Measurements from ENCODE around the gene EPS8L3. TPM values are rescaled to one million over a fixed set of nuclear protein-coding genes. Genes with fewer than 3 reads are reported as not detected.

The EPS8L3 gene
- total RNA-seq, 1 donor, result not detected

DNA sequence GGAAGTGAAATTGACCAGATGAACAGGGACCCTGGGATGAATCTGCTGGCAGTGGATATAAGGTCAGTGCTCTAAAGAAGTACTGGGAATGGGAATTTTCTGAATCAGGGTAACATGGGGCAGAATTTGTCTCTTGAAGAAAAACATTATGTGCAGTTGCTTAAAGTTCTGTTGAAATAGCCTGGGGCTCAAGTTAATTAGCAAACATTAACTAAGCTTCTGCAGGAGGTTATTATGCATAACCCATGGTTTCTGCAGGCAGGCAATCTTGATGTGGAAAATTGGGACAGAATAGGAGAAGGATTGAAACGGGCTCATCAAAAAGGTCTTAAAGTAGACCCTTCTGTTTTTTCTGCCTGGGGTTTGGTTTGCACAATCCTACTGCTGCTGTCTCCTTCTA, 37.7 kb downstream of the EPS8L3 start:
- no peak overlapping the region for H2AFZ ChIP-seq (ENCODE audit: low read length)
- no peak overlapping the region for H3K4me3 ChIP-seq (ENCODE audit: insufficient read depth, low read length)
- peaks cover 2% of the 10 kb centered on the region for H3K9me3 ChIP-seq (ENCODE audit: low read depth, low read length)
- no peak for DNase-seq (ENCODE audit: insufficient read length, low spot score, missing footprints)
- no peaks in the 10 kb centered on the region for H3K27me3 ChIP-seq (ENCODE audit: insufficient read depth, low read length)
- no peaks in the 10 kb centered on the region for H4K20me1 ChIP-seq (ENCODE audit: insufficient read depth, low read length)
- H3K4me2 ChIP-seq (ENCODE audit: insufficient read depth, low read length), result no peak overlapping the region
- no peaks in the 10 kb centered on the region for H3K4me1 ChIP-seq (ENCODE audit: insufficient read depth, low read length)
- no peak for TF ChIP-seq CTCF (IDR thresholded peaks at IDR 0.05; ENCODE audit: extremely low read depth, low read depth, low read length)
- H3K79me2 ChIP-seq (ENCODE audit: insufficient read depth, low read length), result no peaks in the 10 kb centered on the region
- no peak overlapping the region for H3K27ac ChIP-seq (ENCODE audit: low read depth, low read length)
- H3K36me3 ChIP-seq (ENCODE audit: insufficient read depth, low read length), result no peaks in the 10 kb centered on the region

DNA sequence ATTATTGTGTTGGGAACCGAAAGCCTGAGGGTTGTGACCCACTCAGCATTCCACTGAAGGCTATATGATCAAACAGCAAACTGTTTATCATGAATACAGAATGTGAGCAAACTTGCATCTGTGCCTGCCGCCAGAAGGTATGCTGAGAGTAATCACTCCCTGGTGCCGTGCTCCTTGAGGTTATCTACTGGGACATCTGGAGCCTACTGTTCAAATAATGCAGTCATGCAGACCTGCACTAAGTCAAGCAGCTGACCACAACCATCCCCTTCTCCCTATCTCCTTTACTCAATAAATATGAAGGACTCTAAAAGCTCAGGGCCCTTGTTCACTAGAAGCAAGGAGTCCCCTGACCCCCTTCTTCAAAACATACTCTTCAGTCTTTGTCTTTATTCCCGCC, 38.2 kb downstream of the EPS8L3 start:
- H3K36me3 ChIP-seq (ENCODE audit: insufficient read depth, low read length), result no peaks in the 10 kb centered on the region
- no peaks in the 10 kb centered on the region for H3K4me1 ChIP-seq (ENCODE audit: insufficient read depth, low read length)
- H3K27me3 ChIP-seq (ENCODE audit: insufficient read depth, low read length), result no peaks in the 10 kb centered on the region
- DNase-seq (ENCODE audit: insufficient read length, low spot score, missing footprints), result no peak
- peaks cover 2% of the 10 kb centered on the region for H3K9me3 ChIP-seq (ENCODE audit: low read depth, low read length)
- no peak overlapping the region for H3K4me2 ChIP-seq (ENCODE audit: insufficient read depth, low read length)
- H4K20me1 ChIP-seq (ENCODE audit: insufficient read depth, low read length), result no peaks in the 10 kb centered on the region
- H3K4me3 ChIP-seq (ENCODE audit: insufficient read depth, low read length), result no peak overlapping the region
- no peak for TF ChIP-seq CTCF (IDR thresholded peaks at IDR 0.05; ENCODE audit: extremely low read depth, low read depth, low read length)
- no peak overlapping the region for H2AFZ ChIP-seq (ENCODE audit: low read length)
- no peak overlapping the region for H3K27ac ChIP-seq (ENCODE audit: low read depth, low read length)
- H3K79me2 ChIP-seq (ENCODE audit: insufficient read depth, low read length), result no peaks in the 10 kb centered on the region

GRCh38 chr1:109724933-109725332, 38.8 kb downstream of the EPS8L3 start:
- Histone ChIP-seq H3K9me3 (ENCODE audit: low read depth, low read length) (peaks cover 2% of the 10 kb centered on the region), H3K4me2 (ENCODE audit: insufficient read depth, low read length) (no peak overlapping the region), H4K20me1 (ENCODE audit: insufficient read depth, low read length) (no peaks in the 10 kb centered on the region), H3K36me3 (ENCODE audit: insufficient read depth, low read length) (no peaks in the 10 kb centered on the region), H3K79me2 (ENCODE audit: insufficient read depth, low read length) (no peaks in the 10 kb centered on the region), H3K4me3 (ENCODE audit: insufficient read depth, low read length) (no peak overlapping the region), H3K27ac (ENCODE audit: low read depth, low read length) (no peak overlapping the region), H2AFZ (ENCODE audit: low read length) (no peak overlapping the region), H3K27me3 (ENCODE audit: insufficient read depth, low read length) (no peaks in the 10 kb centered on the region), H3K4me1 (ENCODE audit: insufficient read depth, low read length) (no peaks in the 10 kb centered on the region)
- DNase-seq (ENCODE audit: insufficient read length, low spot score, missing footprints), result no peak
- no peak for TF ChIP-seq CTCF (IDR thresholded peaks at IDR 0.05; ENCODE audit: extremely low read depth, low read depth, low read length)

GRCh38 chr1:109722908-109723691, 40.6 kb downstream of the EPS8L3 start:
- H3K27me3 ChIP-seq (ENCODE audit: insufficient read depth, low read length), result no peaks in the 10 kb centered on the region
- H3K79me2 ChIP-seq (ENCODE audit: insufficient read depth, low read length), result no peaks in the 10 kb centered on the region
- no peak for TF ChIP-seq CTCF (IDR thresholded peaks at IDR 0.05; ENCODE audit: extremely low read depth, low read depth, low read length)
- H3K9me3 ChIP-seq (ENCODE audit: low read depth, low read length), result peaks cover 2% of the 10 kb centered on the region
- no peak overlapping the region for H2AFZ ChIP-seq (ENCODE audit: low read length)
- H3K4me1 ChIP-seq (ENCODE audit: insufficient read depth, low read length), result peaks cover 8% of the 10 kb centered on the region
- no peak overlapping the region for H3K27ac ChIP-seq (ENCODE audit: low read depth, low read length)
- H3K4me3 ChIP-seq (ENCODE audit: insufficient read depth, low read length), result no peak overlapping the region
- H3K36me3 ChIP-seq (ENCODE audit: insufficient read depth, low read length), result no peaks in the 10 kb centered on the region
- H4K20me1 ChIP-seq (ENCODE audit: insufficient read depth, low read length), result no peaks in the 10 kb centered on the region
- no peak overlapping the region for H3K4me2 ChIP-seq (ENCODE audit: insufficient read depth, low read length)
- DNase-seq (ENCODE audit: insufficient read length, low spot score, missing footprints), result no peak

Measured in osteoblast (primary cell).